ENCODE results near the gene DENND6B.
"Not testable (repeated sequence)": the region's sequence is repeated elsewhere in the genome, so short reads cannot be mapped to it uniquely, and the experiment has no call there.

Gene DENND6B

GRCh38 chr22:50339945-50340879, 13.4 kb upstream of the DENND6B start:
- DNase-seq = peak; percentile 31

GRCh38 chr22:50338860-50339462, 12.1 kb upstream of the DENND6B start:
- peak; percentile 20 for DNase-seq

GRCh38 chr22:50338042-50338573, 11.3 kb upstream of the DENND6B start:
- DNase-seq = no peak

GRCh38 chr22:50337262-50338041, 10.6 kb upstream of the DENND6B start:
- DNase-seq = no peak

GRCh38 chr22:50334433-50334832, 7.6 kb upstream of the DENND6B start:
- not testable (repeated sequence) for DNase-seq

- peak; percentile 82 for DNase-seq
These were observed 2.4 kb upstream of the DENND6B start for GRCh38 chr22:50329236-50329635.

- DNase-seq = no peak
These were observed 853 bp upstream of the DENND6B start for GRCh38 chr22:50327711-50328019.

GRCh38 chr22:50326225-50326955, 422 bp downstream of the DENND6B start:
- no peak for DNase-seq

- DNase-seq = no peak
These were observed 1.2 kb downstream of the DENND6B start for GRCh38 chr22:50325444-50326224.

GRCh38 chr22:50323900-50324299, 2.9 kb downstream of the DENND6B start:
- no peak for DNase-seq

- not testable (repeated sequence) for DNase-seq
These were observed 4.3 kb downstream of the DENND6B start for GRCh38 chr22:50322382-50323104.

- no peak for DNase-seq
These were observed 6.0 kb downstream of the DENND6B start for GRCh38 chr22:50320671-50321325.

- DNase-seq = no peak
These were observed 6.7 kb downstream of the DENND6B start for GRCh38 chr22:50320116-50320515.

- no peak for DNase-seq
These were observed 7.3 kb downstream of the DENND6B start for GRCh38 chr22:50319503-50319951.

GRCh38 chr22:50318698-50319411, 8.0 kb downstream of the DENND6B start:
- no peak for DNase-seq

GRCh38 chr22:50318356-50318697, 8.5 kb downstream of the DENND6B start:
- DNase-seq = no peak

GRCh38 chr22:50317674-50318073, 9.1 kb downstream of the DENND6B start:
- DNase-seq = no peak

GRCh38 chr22:50317178-50317577, 9.6 kb downstream of the DENND6B start:
- no peak for DNase-seq
